LNCaP clone FGC (cell line): Measurements from ENCODE around the gene NPB.

Source experiments
- DNase-seq: peaks from one replicate; pipeline ENCODE4 v3.0.0-alpha.2; 2011; ENCODE audit warnings: low read depth
- H3K4me3 ChIP-seq: 2 replicates; pipeline ENCODE4 v1.5.1; 2011; ENCODE audit warnings: mild to moderate bottlenecking, low read depth, low read length, control low read depth
- TF ChIP-seq, protein P1 (sequence below): IDR thresholded peaks from 2 replicates; pipeline ENCODE4 v1.5.1; 2012; ENCODE audit warnings: mild to moderate bottlenecking; ENCODE audit not compliant: control insufficient read depth, insufficient read depth; ENCODE audit errors: extremely low read depth

Gene NPB

DNA sequence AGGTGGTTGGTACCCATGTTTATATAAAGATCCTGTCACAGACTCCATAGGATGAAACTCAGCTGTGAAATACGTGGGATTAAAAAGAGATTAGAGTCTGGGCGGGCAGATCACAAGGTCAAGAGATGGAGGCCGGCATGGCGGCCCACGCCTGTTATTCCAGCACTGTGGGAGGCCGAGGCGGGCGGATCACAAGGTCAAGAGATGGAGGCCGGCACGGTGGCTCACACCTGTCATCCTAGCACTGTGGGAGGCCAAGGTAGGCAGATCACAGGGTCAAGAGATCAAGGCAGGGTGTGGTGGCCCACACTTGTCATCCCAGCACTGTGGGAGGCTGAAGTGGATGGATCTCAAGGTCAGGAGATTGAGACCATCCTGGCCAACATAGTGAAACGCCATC lies 6.6 kb upstream of the NPB start:
- H3K4me3 ChIP-seq, result no peak overlapping the region
- no peak for DNase-seq
- TF ChIP-seq, protein P1, sequence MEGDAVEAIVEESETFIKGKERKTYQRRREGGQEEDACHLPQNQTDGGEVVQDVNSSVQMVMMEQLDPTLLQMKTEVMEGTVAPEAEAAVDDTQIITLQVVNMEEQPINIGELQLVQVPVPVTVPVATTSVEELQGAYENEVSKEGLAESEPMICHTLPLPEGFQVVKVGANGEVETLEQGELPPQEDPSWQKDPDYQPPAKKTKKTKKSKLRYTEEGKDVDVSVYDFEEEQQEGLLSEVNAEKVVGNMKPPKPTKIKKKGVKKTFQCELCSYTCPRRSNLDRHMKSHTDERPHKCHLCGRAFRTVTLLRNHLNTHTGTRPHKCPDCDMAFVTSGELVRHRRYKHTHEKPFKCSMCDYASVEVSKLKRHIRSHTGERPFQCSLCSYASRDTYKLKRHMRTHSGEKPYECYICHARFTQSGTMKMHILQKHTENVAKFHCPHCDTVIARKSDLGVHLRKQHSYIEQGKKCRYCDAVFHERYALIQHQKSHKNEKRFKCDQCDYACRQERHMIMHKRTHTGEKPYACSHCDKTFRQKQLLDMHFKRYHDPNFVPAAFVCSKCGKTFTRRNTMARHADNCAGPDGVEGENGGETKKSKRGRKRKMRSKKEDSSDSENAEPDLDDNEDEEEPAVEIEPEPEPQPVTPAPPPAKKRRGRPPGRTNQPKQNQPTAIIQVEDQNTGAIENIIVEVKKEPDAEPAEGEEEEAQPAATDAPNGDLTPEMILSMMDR, result no peak

DNA sequence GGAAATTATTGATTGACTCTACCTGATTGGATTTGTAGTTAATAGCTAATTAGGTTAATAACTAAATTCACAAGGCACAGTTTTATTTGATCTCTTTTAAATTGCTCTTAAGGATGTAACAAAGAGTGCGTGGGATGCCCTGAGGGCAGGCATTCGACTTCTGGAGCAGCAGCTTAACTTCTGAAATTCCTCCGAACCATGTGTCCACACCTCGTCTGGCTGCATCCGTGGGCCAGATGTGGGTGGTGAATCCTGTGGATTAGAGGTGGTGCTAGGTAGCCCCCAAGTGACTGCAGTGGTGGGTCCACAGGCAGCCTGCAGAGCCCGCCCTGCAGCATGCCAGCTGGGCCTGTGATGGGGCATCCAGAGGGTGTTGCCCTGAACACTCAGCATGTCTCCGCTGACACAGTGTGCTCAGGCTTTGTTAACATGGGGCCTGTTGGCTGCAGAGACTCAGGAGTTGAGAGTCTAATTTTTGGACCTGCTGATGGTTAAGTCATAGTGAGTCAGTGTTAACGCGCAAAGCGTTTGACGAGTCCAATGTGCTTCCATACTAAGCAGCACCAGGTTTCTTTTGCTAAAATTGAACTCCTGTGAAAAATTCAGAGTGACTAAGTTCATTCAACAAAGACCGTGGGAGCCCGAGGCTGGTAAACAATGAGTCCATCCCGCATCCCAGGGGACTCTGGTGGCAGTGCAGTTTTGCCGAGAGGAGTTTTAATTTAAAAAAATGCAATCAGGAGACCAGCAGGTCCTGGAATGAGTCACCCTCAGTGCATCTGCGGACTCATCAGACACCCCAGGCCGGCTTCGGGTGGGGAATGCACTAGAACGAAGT lies 3.8 kb upstream of the NPB start:
- TF ChIP-seq, protein P1, result no peak
- H3K4me3 ChIP-seq, result no peak overlapping the region
- DNase-seq, result no peak

DNA sequence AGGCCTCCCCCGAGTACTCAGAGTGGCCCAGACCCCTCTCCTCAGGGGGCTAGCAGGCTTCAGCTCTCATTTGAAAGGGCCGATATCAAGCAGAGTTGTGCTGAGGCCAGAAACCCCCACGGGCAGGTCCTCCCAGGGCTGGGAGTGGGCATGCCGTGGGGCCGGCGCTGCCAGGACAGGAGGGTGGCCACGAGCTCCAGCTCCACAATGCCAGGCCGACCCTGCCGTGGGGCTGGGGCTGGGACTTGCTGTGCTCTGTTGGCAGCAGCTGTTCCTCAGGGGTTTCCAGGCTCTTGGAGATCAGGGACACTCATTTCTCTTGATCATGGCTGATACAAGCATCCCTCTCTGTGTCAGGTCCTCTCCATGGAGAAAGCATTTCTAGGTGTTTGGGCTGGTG lies 3.2 kb upstream of the NPB start:
- no peak for DNase-seq
- H3K4me3 ChIP-seq, result no peak overlapping the region
- TF ChIP-seq, protein P1, result no peak

DNA sequence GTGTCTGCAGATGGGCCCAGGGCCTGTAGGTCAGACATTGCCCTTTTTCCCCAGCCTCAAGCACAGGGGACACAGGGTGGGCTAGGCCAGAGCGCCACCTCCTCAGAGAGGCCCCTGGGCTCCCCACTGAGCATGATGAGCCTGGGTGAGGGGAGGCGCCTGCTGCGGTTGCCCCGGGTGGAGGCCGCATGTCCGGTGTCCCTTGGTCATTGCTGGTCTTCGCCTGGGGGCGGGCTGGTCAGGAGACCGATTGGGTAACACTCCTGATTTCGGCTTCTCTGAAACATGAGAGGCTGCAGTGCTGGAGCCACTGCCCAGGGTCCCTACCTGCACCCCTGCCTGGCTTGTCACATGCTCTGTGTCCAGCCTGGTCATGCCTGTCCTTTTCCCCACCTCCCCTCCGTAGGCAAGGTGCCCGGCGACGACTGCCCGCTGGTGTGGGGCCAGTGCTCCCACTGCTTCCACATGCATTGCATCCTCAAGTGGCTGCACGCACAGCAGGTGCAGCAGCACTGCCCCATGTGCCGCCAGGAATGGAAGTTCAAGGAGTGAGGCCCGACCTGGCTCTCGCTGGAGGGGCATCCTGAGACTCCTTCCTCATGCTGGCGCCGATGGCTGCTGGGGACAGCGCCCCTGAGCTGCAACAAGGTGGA lies 2.4 kb upstream of the NPB start:
- TF ChIP-seq, protein P1, result no peak

DNA sequence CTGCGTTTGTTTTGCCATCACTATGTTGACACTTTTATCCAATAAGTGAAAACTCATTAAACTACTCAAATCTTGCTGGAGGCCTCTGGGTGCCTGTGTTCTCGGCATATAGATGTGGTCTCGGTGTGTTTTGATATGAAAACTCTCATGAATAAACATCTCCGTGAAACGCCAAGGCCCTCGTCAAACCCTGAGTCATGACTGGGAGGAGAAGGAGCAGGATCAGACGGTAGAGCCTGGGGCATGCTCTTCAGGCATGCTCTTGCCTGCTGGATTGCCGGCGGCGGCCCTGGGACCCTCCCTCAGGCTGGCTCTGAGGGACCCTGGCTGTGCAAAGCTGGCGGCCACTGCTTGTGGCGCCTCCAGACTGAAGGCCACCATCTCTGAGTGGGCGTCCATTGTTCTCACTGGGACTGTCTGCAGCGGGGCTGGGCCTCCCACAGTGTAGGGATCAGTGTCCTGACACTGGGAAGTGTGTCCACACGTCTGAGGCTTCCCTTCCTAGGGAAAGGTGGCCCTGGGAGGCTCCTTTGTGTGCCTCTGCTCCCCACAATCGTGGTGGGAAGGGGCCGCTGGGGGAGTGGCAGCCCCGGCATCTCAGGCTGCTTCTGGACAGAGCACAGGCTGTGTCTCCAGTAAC lies 1.7 kb upstream of the NPB start:
- no peak overlapping the region for H3K4me3 ChIP-seq
- DNase-seq, result no peak
- TF ChIP-seq, protein P1, result no peak

More for the DNA sequence above, 2.4 kb upstream of the NPB start:
- H3K4me3 ChIP-seq, result no peak overlapping the region
- DNase-seq, result no peak

GRCh38 chr17:81901167-81902022 lies 643 bp upstream of the NPB start:
- H3K4me3 ChIP-seq, result no peak overlapping the region
- TF ChIP-seq, protein P1, result no peak
- no peak for DNase-seq
